ENCODE measurements around the gene PCNX2. TPM values are rescaled to one million over a fixed set of nuclear protein-coding genes. Genes with fewer than 3 reads are reported as not detected.
"Not testable (repeated sequence)": the region's sequence is repeated elsewhere in the genome, so short reads cannot be mapped to it uniquely, and the experiment has no call there.

Gene PCNX2
- polyA plus RNA-seq, 4 donors = 11.6 to 18.9 (median 16.2) TPM

GRCh38 chr1:233081735-233082134 lies 213.8 kb downstream of the PCNX2 start:
- DNase-seq (ENCODE audit: low read depth in 4 of 4, low spot score in 3 of 4) = no peak

- not testable (repeated sequence) for DNase-seq (ENCODE audit: low read depth in 4 of 4, low spot score in 3 of 4)
These were observed 214.7 kb downstream of the PCNX2 start for GRCh38 chr1:233080827-233081226.

GRCh38 chr1:233080286-233080685 lies 215.2 kb downstream of the PCNX2 start:
- no peak for DNase-seq (ENCODE audit: low read depth in 4 of 4, low spot score in 3 of 4)

- no peak for DNase-seq (ENCODE audit: low read depth in 4 of 4, low spot score in 3 of 4)
These were observed 216.0 kb downstream of the PCNX2 start for GRCh38 chr1:233079574-233079973.

- DNase-seq (ENCODE audit: low read depth in 4 of 4, low spot score in 3 of 4) = no peak
These were observed 217.1 kb downstream of the PCNX2 start for GRCh38 chr1:233078396-233078795.

GRCh38 chr1:233075915-233076295 lies 219.6 kb downstream of the PCNX2 start:
- no peak for DNase-seq (ENCODE audit: low read depth in 4 of 4, low spot score in 3 of 4)

GRCh38 chr1:233066087-233066486 lies 229.4 kb downstream of the PCNX2 start:
- DNase-seq (ENCODE audit: low read depth in 4 of 4, low spot score in 3 of 4) = no peak

- no peak for DNase-seq (ENCODE audit: low read depth in 4 of 4, low spot score in 3 of 4)
These were observed 229.8 kb downstream of the PCNX2 start for GRCh38 chr1:233065685-233066084.

- DNase-seq (ENCODE audit: low read depth in 4 of 4, low spot score in 3 of 4) = no peak
These were observed 230.5 kb downstream of the PCNX2 start for GRCh38 chr1:233064988-233065387.

- no peak for DNase-seq (ENCODE audit: low read depth in 4 of 4, low spot score in 3 of 4)
These were observed 232.1 kb downstream of the PCNX2 start for GRCh38 chr1:233063462-233063861.

- no peak for DNase-seq (ENCODE audit: low read depth in 4 of 4, low spot score in 3 of 4)
These were observed 234.3 kb downstream of the PCNX2 start for GRCh38 chr1:233061265-233061664.

GRCh38 chr1:233060461-233060994 lies 235.0 kb downstream of the PCNX2 start:
- DNase-seq (ENCODE audit: low read depth in 4 of 4, low spot score in 3 of 4) = no peak

- no peak for DNase-seq (ENCODE audit: low read depth in 4 of 4, low spot score in 3 of 4)
These were observed 237.7 kb downstream of the PCNX2 start for GRCh38 chr1:233057836-233058235.

- no peak for DNase-seq (ENCODE audit: low read depth in 4 of 4, low spot score in 3 of 4)
These were observed 239.5 kb downstream of the PCNX2 start for GRCh38 chr1:233055879-233056641.

GRCh38 chr1:233045588-233045987 lies 249.9 kb downstream of the PCNX2 start:
- DNase-seq (ENCODE audit: low read depth in 4 of 4, low spot score in 3 of 4) = no peak

- DNase-seq (ENCODE audit: low read depth in 4 of 4, low spot score in 3 of 4) = no peak
These were observed 252.7 kb downstream of the PCNX2 start for GRCh38 chr1:233042834-233043233.

GRCh38 chr1:233040494-233040893 lies 255.0 kb downstream of the PCNX2 start:
- DNase-seq (ENCODE audit: low read depth in 4 of 4, low spot score in 3 of 4) = no peak

GRCh38 chr1:233038581-233038980 lies 256.9 kb downstream of the PCNX2 start:
- DNase-seq (ENCODE audit: low read depth in 4 of 4, low spot score in 3 of 4) = no peak

GRCh38 chr1:233037843-233038242 lies 257.7 kb downstream of the PCNX2 start:
- DNase-seq (ENCODE audit: low read depth in 4 of 4, low spot score in 3 of 4) = no peak

GRCh38 chr1:233034836-233035235 lies 260.7 kb downstream of the PCNX2 start:
- DNase-seq (ENCODE audit: low read depth in 4 of 4, low spot score in 3 of 4) = no peak

- no peak for DNase-seq (ENCODE audit: low read depth in 4 of 4, low spot score in 3 of 4)
These were observed 262.2 kb downstream of the PCNX2 start for GRCh38 chr1:233033361-233033760.

- DNase-seq (ENCODE audit: low read depth in 4 of 4, low spot score in 3 of 4) = no peak
These were observed 262.6 kb downstream of the PCNX2 start for GRCh38 chr1:233032916-233033315.

GRCh38 chr1:233031521-233031920 lies 264.0 kb downstream of the PCNX2 start:
- no peak for DNase-seq (ENCODE audit: low read depth in 4 of 4, low spot score in 3 of 4)

All from left renal pelvis (tissue), 4 donors.